Amniotic stem cell (primary cell): ENCODE data around the gene SMARCD3.

Source experiments
- DNase-seq: peaks from one replicate; lab custom pipeline; 2025; lab: John Stamatoyannopoulos, UW

Gene SMARCD3

GRCh38 chr7:151272405-151272804, 23.9 kb upstream of the SMARCD3 start:
- no peak for DNase-seq

GRCh38 chr7:151271699-151272355, 23.3 kb upstream of the SMARCD3 start:
- no peak for DNase-seq

- no peak for DNase-seq
Measured at GRCh38 chr7:151269511-151269910, 21.0 kb upstream of the SMARCD3 start.

GRCh38 chr7:151265351-151265931, 16.9 kb upstream of the SMARCD3 start:
- DNase-seq: no peak

- no peak for DNase-seq
Measured at GRCh38 chr7:151264615-151265014, 16.1 kb upstream of the SMARCD3 start.

GRCh38 chr7:151261529-151261928, 13.0 kb upstream of the SMARCD3 start:
- DNase-seq: no peak

GRCh38 chr7:151260883-151261282, 12.4 kb upstream of the SMARCD3 start:
- DNase-seq: no peak

- no peak for DNase-seq
Measured at GRCh38 chr7:151260471-151260870, 12.0 kb upstream of the SMARCD3 start.

GRCh38 chr7:151257990-151258389, 9.5 kb upstream of the SMARCD3 start:
- no peak for DNase-seq

- no peak for DNase-seq
Measured at GRCh38 chr7:151256410-151257045, 8.0 kb upstream of the SMARCD3 start.

- no peak for DNase-seq
Measured at GRCh38 chr7:151255390-151255789, 6.9 kb upstream of the SMARCD3 start.

GRCh38 chr7:151254851-151255250, 6.4 kb upstream of the SMARCD3 start:
- DNase-seq: no peak

GRCh38 chr7:151254316-151254715, 5.8 kb upstream of the SMARCD3 start:
- DNase-seq: no peak

GRCh38 chr7:151252961-151253711, 4.6 kb upstream of the SMARCD3 start:
- DNase-seq: no peak

- DNase-seq: no peak
Measured at GRCh38 chr7:151252561-151252835, 4.0 kb upstream of the SMARCD3 start.

- no peak for DNase-seq
Measured at GRCh38 chr7:151251689-151252560, 3.4 kb upstream of the SMARCD3 start.

- no peak for DNase-seq
Measured at GRCh38 chr7:151251328-151251688, 2.8 kb upstream of the SMARCD3 start.

- no peak for DNase-seq
Measured at GRCh38 chr7:151250181-151251132, 2.0 kb upstream of the SMARCD3 start.

GRCh38 chr7:151249732-151250072, 1.2 kb upstream of the SMARCD3 start:
- DNase-seq: peak; percentile 10

GRCh38 chr7:151249034-151249731, 689 bp upstream of the SMARCD3 start:
- DNase-seq: peak; percentile 27
